Measurements from ENCODE around the gene SEPTIN8.

SEPTIN8 gene

DNA sequence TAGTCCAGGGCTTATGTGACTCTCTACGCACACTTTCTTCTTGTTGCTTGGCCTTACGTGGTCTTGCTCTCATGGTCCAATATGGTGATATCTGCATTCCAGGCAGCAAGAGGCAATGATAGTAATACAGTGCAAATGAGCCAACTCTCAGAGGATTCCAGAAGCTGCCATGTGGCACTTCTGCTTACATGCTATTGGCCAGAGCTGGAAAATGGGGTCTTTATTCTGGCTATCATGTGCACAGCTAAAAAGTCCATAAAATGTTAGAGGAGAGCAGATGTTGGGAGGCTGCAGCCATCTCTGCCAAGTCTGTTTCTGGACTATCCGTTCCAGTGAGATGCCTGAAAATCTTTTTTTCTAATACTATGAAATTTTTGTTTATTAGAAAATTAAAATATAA is 2.9 kb upstream of the SEPTIN8 start:
- no peak for DNase-seq

GRCh38 chr5:132778856-132779255 is 1.8 kb upstream of the SEPTIN8 start:
- DNase-seq = no peak

DNA sequence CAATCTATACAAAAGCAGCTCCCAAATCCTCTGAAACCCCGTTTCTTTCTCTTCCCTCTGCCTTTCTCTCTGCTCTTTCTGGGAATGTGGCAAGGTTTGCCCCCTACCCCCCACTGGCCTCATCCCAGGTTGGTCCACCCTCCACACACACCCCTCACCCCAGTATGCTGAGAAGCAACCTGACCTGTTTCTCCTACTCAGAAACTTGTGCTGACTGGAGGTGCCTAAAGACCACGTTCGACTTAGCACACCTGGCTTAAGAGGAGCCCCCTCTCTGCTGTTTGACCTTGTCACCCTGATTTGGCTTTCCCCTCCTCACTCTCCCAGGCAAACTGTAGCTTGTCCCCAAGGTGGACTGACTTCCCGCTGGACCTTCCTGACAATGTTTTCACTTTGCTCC is 1.1 kb upstream of the SEPTIN8 start:
- DNase-seq = no peak

GRCh38 chr5:132776938-132777208 is 166 bp downstream of the SEPTIN8 start:
- no peak for DNase-seq

- DNase-seq = peak; percentile 60
Measured at GRCh38 chr5:132776131-132776937, 705 bp downstream of the SEPTIN8 start.

GRCh38 chr5:132775476-132775961 is 1.5 kb downstream of the SEPTIN8 start:
- no peak for DNase-seq

- DNase-seq = no peak
Measured at GRCh38 chr5:132774896-132775295, 2.1 kb downstream of the SEPTIN8 start.

DNA sequence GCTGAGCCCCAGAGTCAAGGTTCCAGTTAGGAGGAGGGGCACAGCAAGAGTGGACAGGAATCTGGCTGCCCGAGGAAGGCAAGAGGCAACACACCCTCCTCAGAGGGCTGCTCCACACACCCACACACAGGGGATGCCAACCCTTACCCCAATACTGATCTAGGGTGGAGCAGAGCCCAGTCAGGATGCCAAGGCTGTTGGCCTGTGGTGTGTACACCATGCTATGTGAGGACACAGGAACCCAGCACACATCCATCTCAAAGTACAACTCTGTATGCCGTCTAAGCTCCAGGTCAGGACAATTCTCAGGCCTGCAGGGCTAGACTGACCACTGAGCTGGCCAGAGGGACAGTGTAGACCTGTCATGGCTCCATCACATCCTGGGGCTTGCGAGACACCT is 2.6 kb downstream of the SEPTIN8 start:
- no peak for DNase-seq

GRCh38 chr5:132773601-132774355 is 3.3 kb downstream of the SEPTIN8 start:
- no peak for DNase-seq

DNA sequence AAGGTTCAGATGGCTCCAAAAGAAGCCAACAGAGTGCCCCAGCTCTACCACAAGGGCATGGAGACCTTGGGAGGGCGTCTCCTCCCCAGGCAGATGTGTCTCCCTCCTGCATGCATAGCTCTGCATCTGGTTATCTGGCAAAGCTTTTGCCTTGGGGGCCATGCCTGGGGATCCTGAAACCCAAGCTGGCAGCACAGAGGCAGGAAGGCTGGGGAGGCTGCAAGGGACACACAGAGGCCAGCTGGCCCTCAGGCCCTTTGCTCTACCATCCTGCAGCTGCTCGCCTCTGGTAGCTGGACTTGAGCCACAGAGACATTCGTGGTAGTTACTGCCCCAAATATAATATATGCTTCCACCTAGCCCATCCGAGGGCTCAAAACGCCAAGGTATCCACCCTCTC is 3.9 kb downstream of the SEPTIN8 start:
- no peak for DNase-seq

DNA sequence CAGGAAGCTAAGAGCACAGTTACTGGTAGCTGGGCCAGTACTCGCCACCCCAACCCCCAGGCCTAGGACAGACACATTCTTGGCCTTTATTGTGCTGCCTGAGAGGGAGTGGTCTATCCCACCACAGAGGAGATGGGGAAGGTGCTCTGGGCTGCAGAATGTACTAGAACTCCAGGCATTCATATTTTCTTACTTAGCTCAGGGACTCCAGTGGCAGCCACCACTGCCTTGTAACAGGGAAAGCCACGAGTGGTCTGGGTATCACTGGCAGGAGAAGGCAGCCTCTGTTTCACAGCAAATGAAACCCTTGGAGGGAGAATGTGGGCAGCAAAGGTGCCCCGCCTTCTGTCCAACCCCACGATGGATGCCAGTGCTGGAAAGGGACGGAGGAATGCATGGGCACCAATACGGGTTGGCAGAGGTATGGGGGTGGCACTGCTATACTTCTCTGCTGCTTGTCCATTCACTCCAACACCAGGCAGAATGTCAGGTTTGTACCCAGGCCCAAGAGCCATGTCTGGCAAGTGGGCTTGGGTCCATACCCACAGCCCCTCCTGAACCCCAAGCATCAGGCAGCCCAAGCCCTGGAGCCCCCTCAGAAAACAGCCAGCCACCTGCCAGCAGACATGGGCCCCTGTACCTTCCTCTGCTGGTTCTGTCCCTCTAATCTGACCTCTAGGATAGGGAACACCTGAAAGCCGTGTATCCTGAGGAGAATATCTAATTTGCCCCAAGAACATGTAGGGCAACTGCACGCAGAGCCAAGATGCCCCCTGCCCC is 4.6 kb downstream of the SEPTIN8 start:
- DNase-seq = no peak

GRCh38 chr5:132771503-132771998 is 5.5 kb downstream of the SEPTIN8 start:
- no peak for DNase-seq

DNA sequence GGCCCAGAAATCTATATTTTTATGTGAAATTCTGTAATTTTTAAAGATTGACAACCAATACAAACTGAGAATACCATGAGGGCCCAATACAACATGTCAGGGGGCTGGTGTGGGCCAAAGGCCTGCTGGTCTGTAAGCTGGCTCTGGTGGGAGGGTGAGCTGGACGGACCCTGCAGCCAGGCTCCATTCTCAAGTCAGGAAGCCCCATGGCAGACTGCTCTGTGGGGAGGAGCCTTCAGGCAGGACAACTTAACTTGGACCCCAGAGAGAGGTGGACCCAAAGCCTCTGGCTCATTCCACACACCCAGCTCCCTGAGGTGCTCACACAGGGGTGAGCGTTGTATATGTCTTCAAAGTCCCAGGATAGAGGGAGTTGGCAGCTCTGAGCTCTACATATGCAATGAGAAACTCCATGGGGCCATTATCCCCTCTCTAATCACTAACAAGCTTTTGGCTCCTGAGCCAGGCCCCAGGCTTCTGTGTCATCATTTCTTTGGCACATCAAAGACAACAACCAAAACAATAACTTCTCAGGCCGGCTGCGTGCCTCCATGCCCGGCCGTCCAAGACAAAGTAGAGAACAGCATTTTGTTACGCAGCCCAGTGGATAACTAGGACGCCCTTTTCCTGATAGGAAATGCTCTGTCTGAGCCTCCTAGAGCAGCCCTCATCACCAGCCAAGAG is 6.4 kb downstream of the SEPTIN8 start:
- no peak for DNase-seq

DNA sequence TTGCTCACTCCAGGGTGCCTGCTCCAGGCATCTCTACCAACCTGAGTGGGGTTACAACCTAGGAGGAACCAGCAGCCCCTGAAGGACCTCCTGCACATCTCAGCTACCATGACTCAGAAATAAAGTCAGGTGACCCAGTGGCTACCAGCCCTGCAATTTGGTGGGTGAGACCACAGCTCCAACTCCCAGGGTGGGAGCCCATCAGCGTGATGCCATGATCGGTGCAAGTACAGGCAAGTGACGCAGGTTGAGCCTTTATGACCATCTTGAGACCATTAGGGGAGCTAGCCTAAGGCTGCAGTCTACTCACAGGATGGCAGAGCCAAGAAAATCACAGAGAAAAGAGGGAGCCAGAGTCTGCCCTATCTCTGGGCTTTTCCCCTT is 8.6 kb downstream of the SEPTIN8 start:
- DNase-seq = no peak

- no peak for DNase-seq
Measured at GRCh38 chr5:132767150-132767549, 9.9 kb downstream of the SEPTIN8 start.

DNA sequence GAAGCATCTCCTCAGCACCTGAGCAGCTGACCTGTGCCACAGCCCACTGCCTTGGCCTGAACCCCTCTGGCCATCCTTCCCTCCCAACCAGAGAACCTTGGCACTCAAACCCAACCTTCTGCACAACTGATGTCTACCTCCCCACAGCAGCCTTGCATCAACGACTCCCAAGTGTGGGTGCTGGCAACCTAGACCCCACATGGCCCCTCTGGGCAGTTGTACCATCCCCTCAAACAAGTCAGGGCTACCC is 10.3 kb downstream of the SEPTIN8 start:
- no peak for DNase-seq

- no peak for DNase-seq
Measured at GRCh38 chr5:132766020-132766805, 10.8 kb downstream of the SEPTIN8 start.

DNA sequence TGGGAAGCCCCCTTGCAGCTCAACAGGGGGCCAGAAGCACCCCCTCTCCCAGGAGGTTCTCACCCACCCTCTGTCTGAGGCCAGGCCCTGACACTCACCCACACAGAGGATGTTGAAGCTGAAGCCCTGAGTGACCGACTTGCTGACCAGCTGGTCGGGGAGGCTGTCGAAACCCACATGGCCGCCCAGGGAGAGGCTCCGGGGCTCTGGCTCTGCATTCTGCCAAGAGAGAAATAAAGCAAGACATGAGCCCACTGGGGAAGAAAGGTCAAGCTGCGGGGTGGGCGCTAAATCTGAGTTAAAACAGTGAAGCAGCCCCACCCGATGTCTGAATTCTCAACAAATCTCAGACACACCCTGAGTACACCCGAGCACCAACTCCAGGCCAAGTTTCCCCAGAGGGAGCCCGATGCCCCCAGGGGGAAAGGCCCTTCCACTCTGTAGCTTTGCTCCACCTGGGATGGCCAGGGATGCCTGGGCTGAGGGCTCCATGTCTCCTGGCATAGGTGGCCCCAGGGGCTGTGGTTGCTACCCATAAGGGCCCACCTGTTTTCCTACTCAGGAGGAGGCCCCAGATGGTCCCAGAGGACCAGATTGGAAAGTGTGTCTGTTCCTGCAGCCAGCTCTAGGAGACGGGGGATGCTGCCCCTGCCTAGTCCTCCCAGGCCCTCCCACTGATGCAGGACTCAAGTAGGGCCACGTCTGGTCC is 11.6 kb downstream of the SEPTIN8 start:
- DNase-seq = no peak

DNA sequence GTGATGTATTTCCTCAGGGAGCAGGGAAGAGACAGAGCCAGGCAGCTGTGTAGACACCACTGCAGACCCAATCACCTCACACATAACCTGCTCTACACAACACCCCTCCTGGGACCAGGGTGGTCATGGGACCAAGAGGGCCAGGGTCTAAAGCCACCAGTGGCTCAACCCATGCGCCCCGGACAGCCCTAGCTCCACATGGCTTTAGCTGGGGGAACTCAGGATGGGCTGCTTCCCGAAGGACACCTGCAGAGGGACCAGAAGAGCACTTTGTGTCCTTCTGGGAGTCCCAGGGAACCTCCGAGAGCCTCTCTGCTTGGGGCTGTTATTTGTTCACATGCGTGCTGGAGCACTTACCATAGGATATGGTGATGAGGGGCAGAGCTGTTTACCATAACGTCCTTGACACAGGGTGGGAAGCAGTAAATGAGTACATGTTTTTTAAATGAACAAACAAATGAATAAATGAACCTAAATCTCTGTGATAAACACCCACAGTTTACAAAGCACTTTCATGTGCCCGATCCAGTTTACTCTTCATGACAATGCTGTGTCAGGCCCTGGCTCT is 12.3 kb downstream of the SEPTIN8 start:
- DNase-seq = no peak

DNA sequence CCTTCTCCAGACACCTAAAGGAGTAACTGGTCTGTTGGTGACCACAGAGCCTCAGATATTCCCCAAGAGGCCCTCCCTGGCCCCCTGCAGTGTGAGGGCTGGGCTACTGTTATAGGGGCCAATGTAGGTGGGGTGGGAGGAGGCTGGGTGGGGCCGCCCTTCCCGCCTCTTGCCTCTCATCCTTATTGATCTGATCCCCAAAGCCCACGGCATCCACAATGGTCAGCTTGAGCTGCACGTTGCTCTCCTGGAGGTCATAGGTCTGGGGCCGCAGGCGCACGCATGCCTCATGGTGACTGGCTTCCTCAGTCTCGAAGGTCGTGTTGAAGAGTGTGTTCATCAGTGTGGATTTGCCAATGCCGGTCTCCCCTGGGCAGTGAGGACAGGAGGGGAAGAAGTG is 13.0 kb downstream of the SEPTIN8 start:
- no peak for DNase-seq

Measured in left hindlimb (tissue), 1 donor.